NCI-H446 (cell line): ENCODE results near the gene KCNT2.
A peak's percentile ranks its signal among the peaks of the same experiment; 100 is the strongest.

ENCODE experiments used
- DNase-seq, 2 experiments: peaks; one replicate each; lab custom pipeline; 2025; lab: John Stamatoyannopoulos, UW

KCNT2 gene

GRCh38 chr1:196445775-196446174 lies 162.5 kb downstream of the KCNT2 start:
- no peak for DNase-seq

GRCh38 chr1:196444634-196445033 lies 163.6 kb downstream of the KCNT2 start:
- DNase-seq: no peak

GRCh38 chr1:196442366-196442765 lies 165.9 kb downstream of the KCNT2 start:
- no peak for DNase-seq

GRCh38 chr1:196440711-196441110 lies 167.5 kb downstream of the KCNT2 start:
- DNase-seq: peak in 1 of 2 experiments; percentile 13

GRCh38 chr1:196438329-196438728 lies 169.9 kb downstream of the KCNT2 start:
- no peak for DNase-seq

GRCh38 chr1:196437671-196438070 lies 170.6 kb downstream of the KCNT2 start:
- DNase-seq: no peak

GRCh38 chr1:196433000-196433399 lies 175.2 kb downstream of the KCNT2 start:
- DNase-seq: no peak

- no peak for DNase-seq
Observed at GRCh38 chr1:196427976-196428734, 180.1 kb downstream of the KCNT2 start.

- no peak for DNase-seq
Observed at GRCh38 chr1:196425513-196425912, 182.7 kb downstream of the KCNT2 start.

GRCh38 chr1:196423612-196424011 lies 184.6 kb downstream of the KCNT2 start:
- DNase-seq: no peak

- no peak for DNase-seq
Observed at GRCh38 chr1:196418772-196419171, 189.5 kb downstream of the KCNT2 start.

GRCh38 chr1:196415978-196416377 lies 192.3 kb downstream of the KCNT2 start:
- no peak for DNase-seq

- DNase-seq: no peak
Observed at GRCh38 chr1:196412326-196412725, 195.9 kb downstream of the KCNT2 start.

- DNase-seq: no peak
Observed at GRCh38 chr1:196410768-196411167, 197.5 kb downstream of the KCNT2 start.

- no peak for DNase-seq
Observed at GRCh38 chr1:196409586-196409985, 198.7 kb downstream of the KCNT2 start.

- peak in 1 of 2 experiments; percentile 28 for DNase-seq
Observed at GRCh38 chr1:196407358-196408051, 200.7 kb downstream of the KCNT2 start.

- no peak for DNase-seq
Observed at GRCh38 chr1:196405839-196406238, 202.4 kb downstream of the KCNT2 start.

GRCh38 chr1:196403803-196404690 lies 204.2 kb downstream of the KCNT2 start:
- DNase-seq: no peak

GRCh38 chr1:196401891-196402290 lies 206.3 kb downstream of the KCNT2 start:
- no peak for DNase-seq

GRCh38 chr1:196401452-196401833 lies 206.8 kb downstream of the KCNT2 start:
- DNase-seq: no peak

GRCh38 chr1:196400478-196401451 lies 207.5 kb downstream of the KCNT2 start:
- no peak for DNase-seq
